SH-SY5Y (cell line): ENCODE measurements around the gene MYO1D.

Source experiments
- GATA2 ChIP-seq: IDR thresholded peaks from 2 replicates; pipeline ENCODE4 v1.6.1; 2011; ENCODE audit warnings: mild to moderate bottlenecking, low read depth, low read length
- GATA3 ChIP-seq: IDR thresholded peaks from 2 replicates; pipeline ENCODE4 v1.6.1; 2011; ENCODE audit warnings: low read depth, mild to moderate bottlenecking, low read length, moderate library complexity

GRCh38 chr17:32533296-32533695, 343.6 kb downstream of the MYO1D start:
- TF ChIP-seq GATA3 = no peak
- TF ChIP-seq GATA2 = no peak
